Osteoblast (primary cell): ENCODE data around the gene SLC26A3. TPM values are rescaled to one million over a fixed set of nuclear protein-coding genes. Genes with fewer than 3 reads are reported as not detected.

Source experiments
- DNase-seq: peaks from one replicate; pipeline ENCODE4 v3.0.0; 2011; ENCODE audit warnings: low spot score, mixed read lengths; ENCODE audit not compliant: insufficient read length; ENCODE audit errors: missing footprints
- H2AFZ ChIP-seq: 2 replicates; pipeline ENCODE4 v1.6.0; 2011; ENCODE audit warnings: mild to moderate bottlenecking, low read length
- H3K27ac ChIP-seq: 2 replicates; pipeline ENCODE4 v1.5.1; 2011; ENCODE audit warnings: mild to moderate bottlenecking, low read depth, low read length, moderate library complexity
- H3K27me3 ChIP-seq: 2 replicates; pipeline ENCODE4 v1.6.0; 2012; ENCODE audit warnings: mild to moderate bottlenecking, control low read depth, inconsistent platforms, low read length, moderate library complexity; ENCODE audit not compliant: insufficient read depth
- H3K36me3 ChIP-seq: 2 replicates; pipeline ENCODE4 v1.5.1; 2011; ENCODE audit warnings: mild to moderate bottlenecking, low read length, control low read depth, moderate library complexity; ENCODE audit not compliant: insufficient read depth
- H3K4me1 ChIP-seq: 2 replicates; pipeline ENCODE4 v1.5.1; 2011; ENCODE audit warnings: mild to moderate bottlenecking, low read length, control low read depth, moderate library complexity; ENCODE audit not compliant: insufficient read depth
- H3K4me2 ChIP-seq: 2 replicates; pipeline ENCODE4 v1.6.0; 2011; ENCODE audit warnings: mild to moderate bottlenecking, low read length; ENCODE audit not compliant: insufficient read depth
- H3K4me3 ChIP-seq: fragments of 200-600 bp; sonication (generic); 3 replicates; pipeline ENCODE4 v1.5.1; 2012; ENCODE audit warnings: mild to moderate bottlenecking, low read length, inconsistent platforms; ENCODE audit not compliant: insufficient read depth
- H3K79me2 ChIP-seq: 2 replicates; pipeline ENCODE4 v1.6.0; 2012; ENCODE audit warnings: mild to moderate bottlenecking, low read length, control low read depth, inconsistent platforms; ENCODE audit not compliant: insufficient read depth
- H3K9me3 ChIP-seq: 2 replicates; pipeline ENCODE4 v1.5.1; 2011; ENCODE audit warnings: low read depth, low read length, control low read depth
- H4K20me1 ChIP-seq: 2 replicates; pipeline ENCODE4 v1.6.0; 2012; ENCODE audit warnings: mild to moderate bottlenecking, low read length, control low read depth; ENCODE audit not compliant: insufficient read depth
- total RNA-seq: library from RNA; depleted of rRNA; stranded (reverse); fragments of >200 nt; gene quantifications from 2 replicates; pipeline ENCODE4 v1.2.3, GENCODE V29; 2012
- TF ChIP-seq, protein P1 (sequence below): IDR thresholded peaks from 2 replicates; pipeline ENCODE4 v1.5.1; 2011; ENCODE audit warnings: mild to moderate bottlenecking, low read depth, low read length, moderate library complexity; ENCODE audit errors: extremely low read depth

Gene SLC26A3
- total RNA-seq, 1 donor: not detected

DNA sequence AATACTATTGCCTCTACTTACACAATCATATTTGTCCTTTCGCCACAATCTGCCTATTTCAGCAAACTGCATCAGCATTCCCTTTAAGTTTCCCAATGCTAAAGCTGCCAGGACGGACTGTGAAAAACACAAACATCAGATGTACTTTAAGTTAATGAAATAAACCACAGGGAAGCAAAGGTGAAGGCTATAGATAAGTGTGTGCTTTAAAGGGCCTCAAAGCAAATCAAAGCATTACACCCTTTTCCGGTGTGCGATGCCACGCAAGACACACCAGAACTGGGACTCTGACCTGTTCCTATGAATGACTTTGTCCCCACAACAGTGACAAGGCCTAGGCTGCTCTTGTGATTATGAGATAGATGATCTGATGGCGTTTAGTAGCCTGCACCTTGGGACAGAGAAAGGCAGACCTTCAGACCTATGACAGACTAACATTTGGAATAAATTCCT is 23.4 kb downstream of the SLC26A3 start:
- H2AFZ ChIP-seq: no peak overlapping the region
- no peaks in the 10 kb centered on the region for H3K36me3 ChIP-seq
- H3K4me2 ChIP-seq: no peak overlapping the region
- no peak for DNase-seq
- H3K4me3 ChIP-seq: no peak overlapping the region
- TF ChIP-seq, protein P1, sequence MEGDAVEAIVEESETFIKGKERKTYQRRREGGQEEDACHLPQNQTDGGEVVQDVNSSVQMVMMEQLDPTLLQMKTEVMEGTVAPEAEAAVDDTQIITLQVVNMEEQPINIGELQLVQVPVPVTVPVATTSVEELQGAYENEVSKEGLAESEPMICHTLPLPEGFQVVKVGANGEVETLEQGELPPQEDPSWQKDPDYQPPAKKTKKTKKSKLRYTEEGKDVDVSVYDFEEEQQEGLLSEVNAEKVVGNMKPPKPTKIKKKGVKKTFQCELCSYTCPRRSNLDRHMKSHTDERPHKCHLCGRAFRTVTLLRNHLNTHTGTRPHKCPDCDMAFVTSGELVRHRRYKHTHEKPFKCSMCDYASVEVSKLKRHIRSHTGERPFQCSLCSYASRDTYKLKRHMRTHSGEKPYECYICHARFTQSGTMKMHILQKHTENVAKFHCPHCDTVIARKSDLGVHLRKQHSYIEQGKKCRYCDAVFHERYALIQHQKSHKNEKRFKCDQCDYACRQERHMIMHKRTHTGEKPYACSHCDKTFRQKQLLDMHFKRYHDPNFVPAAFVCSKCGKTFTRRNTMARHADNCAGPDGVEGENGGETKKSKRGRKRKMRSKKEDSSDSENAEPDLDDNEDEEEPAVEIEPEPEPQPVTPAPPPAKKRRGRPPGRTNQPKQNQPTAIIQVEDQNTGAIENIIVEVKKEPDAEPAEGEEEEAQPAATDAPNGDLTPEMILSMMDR: no peak
- H4K20me1 ChIP-seq: no peaks in the 10 kb centered on the region
- H3K27me3 ChIP-seq: no peaks in the 10 kb centered on the region
- H3K27ac ChIP-seq: no peak overlapping the region
- no peaks in the 10 kb centered on the region for H3K79me2 ChIP-seq
- no peaks in the 10 kb centered on the region for H3K9me3 ChIP-seq
- H3K4me1 ChIP-seq: no peaks in the 10 kb centered on the region

DNA sequence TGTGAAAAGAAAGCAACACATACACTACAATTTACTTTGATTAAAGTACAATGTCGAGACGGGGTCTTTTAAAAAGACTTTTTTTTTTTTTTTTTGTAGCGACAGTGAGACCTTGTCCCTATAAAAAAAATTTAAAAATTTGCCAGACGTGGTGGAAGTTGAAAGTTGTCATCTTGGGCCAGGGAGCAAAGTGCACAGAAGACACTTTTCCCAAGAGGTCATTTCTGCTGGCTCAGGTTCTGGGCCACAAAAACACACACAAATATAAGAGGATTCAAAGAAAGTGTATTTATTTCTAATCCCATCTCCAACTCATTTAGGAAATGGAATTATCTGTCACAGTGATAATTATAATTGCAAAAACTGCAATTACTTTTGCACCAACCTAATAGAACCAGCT is 24.7 kb downstream of the SLC26A3 start:
- Histone ChIP-seq H4K20me1 (no peaks in the 10 kb centered on the region), H3K4me2 (no peak overlapping the region), H3K79me2 (no peaks in the 10 kb centered on the region), H3K36me3 (no peaks in the 10 kb centered on the region), H3K9me3 (no peaks in the 10 kb centered on the region), H3K27me3 (no peaks in the 10 kb centered on the region), H3K27ac (no peak overlapping the region), H2AFZ (no peak overlapping the region), H3K4me3 (no peak overlapping the region), H3K4me1 (no peaks in the 10 kb centered on the region)
- TF ChIP-seq, protein P1: no peak
- DNase-seq: no peak

DNA sequence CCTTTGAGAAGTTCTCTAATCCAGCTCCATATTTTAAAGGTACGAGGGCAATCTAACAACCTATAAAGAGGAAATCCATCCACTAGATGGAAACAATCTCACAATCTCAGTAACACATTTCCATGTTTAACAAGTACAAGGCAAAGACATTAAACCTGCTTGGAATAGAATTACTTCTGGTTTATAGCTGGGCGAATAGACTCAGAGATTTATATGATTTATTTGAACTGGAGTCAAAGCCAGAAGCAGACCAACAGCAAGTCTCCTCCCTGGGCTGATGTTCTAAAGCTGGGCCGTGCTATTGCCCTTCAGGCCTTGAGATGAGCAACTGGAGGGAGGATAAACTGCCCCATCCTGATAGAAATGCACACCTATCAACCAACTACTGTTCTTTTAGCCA is 25.3 kb downstream of the SLC26A3 start:
- Histone ChIP-seq H4K20me1 (no peaks in the 10 kb centered on the region), H3K4me3 (no peak overlapping the region), H3K79me2 (no peaks in the 10 kb centered on the region), H3K27me3 (no peaks in the 10 kb centered on the region), H3K27ac (no peak overlapping the region), H3K9me3 (no peaks in the 10 kb centered on the region), H3K36me3 (no peaks in the 10 kb centered on the region), H3K4me2 (no peak overlapping the region), H3K4me1 (no peaks in the 10 kb centered on the region), H2AFZ (no peak overlapping the region)
- TF ChIP-seq, protein P1: no peak
- no peak for DNase-seq

- H3K4me1 ChIP-seq: no peaks in the 10 kb centered on the region
- TF ChIP-seq, protein P1: no peak
Measured at GRCh38 chr7:107773027-107773426, 30.0 kb downstream of the SLC26A3 start.

More at GRCh38 chr7:107773027-107773426, 30.0 kb downstream of the SLC26A3 start:
- Histone ChIP-seq H3K79me2 (no peaks in the 10 kb centered on the region), H3K4me2 (no peak overlapping the region), H3K27ac (no peak overlapping the region), H3K4me3 (no peak overlapping the region), H4K20me1 (no peaks in the 10 kb centered on the region), H3K27me3 (peaks cover 13% of the 10 kb centered on the region), H3K36me3 (no peaks in the 10 kb centered on the region), H2AFZ (no peak overlapping the region), H3K9me3 (no peaks in the 10 kb centered on the region)
- no peak for DNase-seq
